H1 (cell line): ENCODE data around the gene ATF3. TPM values are rescaled to one million over a fixed set of nuclear protein-coding genes. Genes with fewer than 3 reads are reported as not detected.

Source experiments
- ATF3 ChIP-seq: IDR thresholded peaks from 2 replicates; pipeline ENCODE4 v1.6.1; 2011; ENCODE audit warnings: low read depth, mild to moderate bottlenecking, low read length; ENCODE audit not compliant: insufficient read depth
- RNF2 ChIP-seq: fragments of 200-900, 300-1000 bp; sonication (generic); IDR thresholded peaks from 2 replicates; pipeline ENCODE4 v1.7.1; 2016; ENCODE audit warnings: borderline replicate concordance, low read depth, mild to moderate bottlenecking, antibody characterized with exemption, low read length; ENCODE audit not compliant: poor library complexity, severe bottlenecking; ENCODE audit errors: missing control alignments
- SP1 ChIP-seq: IDR thresholded peaks from 2 replicates; pipeline ENCODE4 v1.6.1; 2011; ENCODE audit warnings: low read depth, low read length
- polyA plus RNA-seq, 7 experiments: library from polyadenylated mRNA; depleted of rRNA in 3 of 7; stranded (reverse) in 5 of 7; unstranded in 2 of 7; fragments of >200 nt in 5 of 7; fragments of 200-250 nt in 2 of 7; gene quantifications; 1 replicate in 5 of 7; 2 replicates in 1 of 7; 4 replicates in 1 of 7; pipeline versions ENCODE4 v1.2.1 to v1.2.3, GENCODE V29; 2011 to 2013; ENCODE audit warnings: missing spikeins in 2 of 7, mixed read lengths in 2 of 7
- total RNA-seq: library from RNA; stranded (reverse); fragmentation: NEBNext Ultra II Directional; extraction: Animal tissue kit (Norgen Biotek cat#: 25700); gene quantifications from 2 replicates; pipeline ENCODE4 v1.2.1, GENCODE V29; 2021

ATF3 gene
- total and polyA plus RNA-seq, 2 of the 8 experiments (the other 6 are each of a cell fraction or from before 2014, with no cell fraction given) = 12.2 to 27.7 TPM

GRCh38 chr1:212591922-212592321, 16.6 kb upstream of the ATF3 start (continued):
- TF ChIP-seq RNF2 = no peak
- TF ChIP-seq ATF3 = no peak
- TF ChIP-seq SP1 = no peak
